ENCODE results near the gene BABAM2.
A peak's percentile ranks its signal among the peaks of the same experiment; 100 is the strongest.

The BABAM2 gene

GRCh38 chr2:28089486-28089885 is 199.0 kb downstream of the BABAM2 start:
- no peaks in the 10 kb centered on the region for H3K27me3 ChIP-seq (ENCODE audit: control insufficient read depth in 1 of 2, insufficient read depth in 2 of 2, low read length in 2 of 2)
- H3K9me3 ChIP-seq (ENCODE audit: control insufficient read depth in 2 of 2, low read length in 2 of 2), result no peaks in the 10 kb centered on the region
- H3K27ac ChIP-seq (ENCODE audit: low read length), result no peak overlapping the region
- no peak overlapping the region for H3K9ac ChIP-seq (ENCODE audit: low read length in 2 of 2)
- H3K4me3 ChIP-seq (ENCODE audit: low read length in 2 of 2), result no peak overlapping the region
- H3K4me1 ChIP-seq (ENCODE audit: control insufficient read depth, insufficient read depth, low read length), result no peaks in the 10 kb centered on the region
- no peaks in the 10 kb centered on the region for H3K36me3 ChIP-seq (ENCODE audit: control insufficient read depth in 2 of 2, insufficient read depth in 2 of 2, low read length in 2 of 2)

GRCh38 chr2:28093308-28093707 is 202.8 kb downstream of the BABAM2 start:
- Histone ChIP-seq H3K4me1 (ENCODE audit: control insufficient read depth, insufficient read depth, low read length) (no peaks in the 10 kb centered on the region), H3K9me3 (ENCODE audit: control insufficient read depth in 2 of 2, low read length in 2 of 2) (no peaks in the 10 kb centered on the region), H3K9ac (ENCODE audit: low read length in 2 of 2) (no peak overlapping the region), H3K36me3 (ENCODE audit: control insufficient read depth in 2 of 2, insufficient read depth in 2 of 2, low read length in 2 of 2) (no peaks in the 10 kb centered on the region), H3K27me3 (ENCODE audit: control insufficient read depth in 1 of 2, insufficient read depth in 2 of 2, low read length in 2 of 2) (no peaks in the 10 kb centered on the region), H3K4me3 (ENCODE audit: low read length in 2 of 2) (no peak overlapping the region), H3K27ac (ENCODE audit: low read length) (no peak overlapping the region)

DNA sequence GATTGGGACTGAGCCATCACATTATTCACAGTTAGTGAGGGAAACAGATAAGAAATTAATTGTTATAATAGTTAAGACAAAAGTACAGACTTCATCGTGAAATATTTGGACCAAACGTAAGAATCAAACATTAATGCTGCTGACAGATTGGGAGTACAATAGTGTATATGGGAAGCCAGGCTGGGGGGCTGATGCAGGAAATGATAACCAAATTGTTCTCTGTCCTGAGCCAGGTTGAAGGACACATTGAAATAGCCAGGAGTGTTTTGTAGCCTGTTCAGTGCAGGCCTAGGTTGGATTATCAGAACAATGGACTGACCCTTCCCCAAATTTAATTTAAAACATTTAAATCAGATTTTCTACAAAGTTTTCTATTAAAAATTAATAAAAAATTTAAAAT is 203.2 kb downstream of the BABAM2 start:
- H3K27me3 ChIP-seq (ENCODE audit: control insufficient read depth in 1 of 2, insufficient read depth in 2 of 2, low read length in 2 of 2), result no peaks in the 10 kb centered on the region
- H3K4me1 ChIP-seq (ENCODE audit: control insufficient read depth, insufficient read depth, low read length), result no peaks in the 10 kb centered on the region
- no peak overlapping the region for H3K27ac ChIP-seq (ENCODE audit: low read length)
- H3K36me3 ChIP-seq (ENCODE audit: control insufficient read depth in 2 of 2, insufficient read depth in 2 of 2, low read length in 2 of 2), result no peaks in the 10 kb centered on the region
- H3K4me3 ChIP-seq (ENCODE audit: low read length in 2 of 2), result no peak overlapping the region
- H3K9me3 ChIP-seq (ENCODE audit: control insufficient read depth in 2 of 2, low read length in 2 of 2), result no peaks in the 10 kb centered on the region
- no peak overlapping the region for H3K9ac ChIP-seq (ENCODE audit: low read length in 2 of 2)

DNA sequence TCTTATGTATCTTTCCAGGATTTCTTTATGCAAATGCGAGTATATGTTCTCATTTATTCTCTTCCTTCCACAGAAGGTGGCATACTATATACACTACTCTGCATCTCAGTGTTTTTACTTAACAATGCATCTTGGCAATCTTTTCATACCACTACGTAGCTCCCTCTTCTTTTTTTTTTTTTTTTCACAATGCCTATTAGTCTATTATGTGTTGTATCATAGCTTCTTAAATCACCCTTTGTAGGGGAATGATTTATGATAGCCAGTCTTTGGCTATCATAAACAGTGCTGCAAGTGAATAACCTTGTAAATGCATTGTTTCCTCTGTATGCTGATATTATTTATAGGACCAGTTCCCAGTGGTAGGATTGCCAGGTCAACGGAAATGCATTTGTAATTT is 204.2 kb downstream of the BABAM2 start:
- Histone ChIP-seq H3K4me3 (ENCODE audit: low read length in 2 of 2) (no peak overlapping the region), H3K9me3 (ENCODE audit: control insufficient read depth in 2 of 2, low read length in 2 of 2) (no peaks in the 10 kb centered on the region), H3K36me3 (ENCODE audit: control insufficient read depth in 2 of 2, insufficient read depth in 2 of 2, low read length in 2 of 2) (no peaks in the 10 kb centered on the region), H3K9ac (ENCODE audit: low read length in 2 of 2) (no peak overlapping the region), H3K27me3 (ENCODE audit: control insufficient read depth in 1 of 2, insufficient read depth in 2 of 2, low read length in 2 of 2) (no peaks in the 10 kb centered on the region), H3K4me1 (ENCODE audit: control insufficient read depth, insufficient read depth, low read length) (no peaks in the 10 kb centered on the region), H3K27ac (ENCODE audit: low read length) (no peak overlapping the region)

GRCh38 chr2:28095622-28096021 is 205.1 kb downstream of the BABAM2 start:
- no peaks in the 10 kb centered on the region for H3K4me1 ChIP-seq (ENCODE audit: control insufficient read depth, insufficient read depth, low read length)
- no peak overlapping the region for H3K4me3 ChIP-seq (ENCODE audit: low read length in 2 of 2)
- H3K36me3 ChIP-seq (ENCODE audit: control insufficient read depth in 2 of 2, insufficient read depth in 2 of 2, low read length in 2 of 2), result no peaks in the 10 kb centered on the region
- no peaks in the 10 kb centered on the region for H3K27me3 ChIP-seq (ENCODE audit: control insufficient read depth in 1 of 2, insufficient read depth in 2 of 2, low read length in 2 of 2)
- no peak overlapping the region for H3K27ac ChIP-seq (ENCODE audit: low read length)
- no peak overlapping the region for H3K9ac ChIP-seq (ENCODE audit: low read length in 2 of 2)
- no peaks in the 10 kb centered on the region for H3K9me3 ChIP-seq (ENCODE audit: control insufficient read depth in 2 of 2, low read length in 2 of 2)

GRCh38 chr2:28096421-28096820 is 205.9 kb downstream of the BABAM2 start:
- Histone ChIP-seq H3K4me3 (ENCODE audit: low read length in 2 of 2) (no peak overlapping the region), H3K9me3 (ENCODE audit: control insufficient read depth in 2 of 2, low read length in 2 of 2) (no peaks in the 10 kb centered on the region), H3K4me1 (ENCODE audit: control insufficient read depth, insufficient read depth, low read length) (no peaks in the 10 kb centered on the region)

DNA sequence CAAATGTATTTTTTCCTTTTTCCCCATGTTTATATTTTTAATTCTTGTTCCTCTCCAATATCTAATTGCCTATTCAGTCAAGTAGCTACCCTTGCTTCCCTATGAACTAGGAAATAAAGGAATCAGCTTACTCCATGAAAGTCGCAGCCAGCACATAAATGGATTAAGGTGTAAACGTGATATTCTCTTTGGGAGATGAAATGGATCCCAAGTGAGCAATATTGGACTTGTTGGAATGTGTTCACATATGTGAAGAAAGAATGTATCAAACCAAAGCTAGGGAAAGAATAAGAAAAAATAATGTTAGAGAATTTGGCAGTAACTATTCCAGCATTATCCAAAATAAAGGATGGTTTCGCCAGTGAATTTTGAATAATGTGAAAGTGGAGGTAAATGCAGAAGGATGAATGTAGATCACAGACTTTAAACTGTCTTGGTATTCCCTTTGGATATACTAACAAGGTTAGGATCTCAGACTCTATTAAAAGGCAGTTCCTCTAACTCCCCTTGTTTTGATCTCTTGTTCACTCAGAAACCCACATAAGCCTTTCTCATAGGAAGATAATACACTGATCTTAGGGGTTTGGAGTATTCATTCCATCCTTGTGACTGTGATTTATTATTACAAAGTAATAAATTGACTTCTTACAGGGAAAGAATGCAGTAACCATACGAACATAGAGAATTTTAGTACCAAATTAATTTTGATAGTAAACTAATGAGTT is 208.1 kb downstream of the BABAM2 start:
- no peak overlapping the region for H3K27ac ChIP-seq (ENCODE audit: low read length)
- H3K4me3 ChIP-seq (ENCODE audit: low read length in 2 of 2), result no peak overlapping the region
- H3K9ac ChIP-seq (ENCODE audit: low read length in 2 of 2), result no peak overlapping the region
- no peaks in the 10 kb centered on the region for H3K36me3 ChIP-seq (ENCODE audit: control insufficient read depth in 2 of 2, insufficient read depth in 2 of 2, low read length in 2 of 2)
- no peaks in the 10 kb centered on the region for H3K9me3 ChIP-seq (ENCODE audit: control insufficient read depth in 2 of 2, low read length in 2 of 2)
- no peaks in the 10 kb centered on the region for H3K4me1 ChIP-seq (ENCODE audit: control insufficient read depth, insufficient read depth, low read length)
- H3K27me3 ChIP-seq (ENCODE audit: control insufficient read depth in 1 of 2, insufficient read depth in 2 of 2, low read length in 2 of 2), result no peaks in the 10 kb centered on the region

More at GRCh38 chr2:28096421-28096820, 205.9 kb downstream of the BABAM2 start:
- no peak overlapping the region for H3K9ac ChIP-seq (ENCODE audit: low read length in 2 of 2)
- H3K36me3 ChIP-seq (ENCODE audit: control insufficient read depth in 2 of 2, insufficient read depth in 2 of 2, low read length in 2 of 2), result no peaks in the 10 kb centered on the region
- H3K27me3 ChIP-seq (ENCODE audit: control insufficient read depth in 1 of 2, insufficient read depth in 2 of 2, low read length in 2 of 2), result no peaks in the 10 kb centered on the region
- no peak overlapping the region for H3K27ac ChIP-seq (ENCODE audit: low read length)

- Histone ChIP-seq H3K27ac (ENCODE audit: low read length) (no peak overlapping the region), H3K9ac (ENCODE audit: low read length in 2 of 2) (no peak overlapping the region), H3K27me3 (ENCODE audit: control insufficient read depth in 1 of 2, insufficient read depth in 2 of 2, low read length in 2 of 2) (no peaks in the 10 kb centered on the region), H3K9me3 (ENCODE audit: control insufficient read depth in 2 of 2, low read length in 2 of 2) (no peaks in the 10 kb centered on the region), H3K4me3 (ENCODE audit: low read length in 2 of 2) (no peak overlapping the region), H3K36me3 (ENCODE audit: control insufficient read depth in 2 of 2, insufficient read depth in 2 of 2, low read length in 2 of 2) (no peaks in the 10 kb centered on the region), H3K4me1 (ENCODE audit: control insufficient read depth, insufficient read depth, low read length) (no peaks in the 10 kb centered on the region)
Observed at GRCh38 chr2:28101123-28101522, 210.6 kb downstream of the BABAM2 start.

DNA sequence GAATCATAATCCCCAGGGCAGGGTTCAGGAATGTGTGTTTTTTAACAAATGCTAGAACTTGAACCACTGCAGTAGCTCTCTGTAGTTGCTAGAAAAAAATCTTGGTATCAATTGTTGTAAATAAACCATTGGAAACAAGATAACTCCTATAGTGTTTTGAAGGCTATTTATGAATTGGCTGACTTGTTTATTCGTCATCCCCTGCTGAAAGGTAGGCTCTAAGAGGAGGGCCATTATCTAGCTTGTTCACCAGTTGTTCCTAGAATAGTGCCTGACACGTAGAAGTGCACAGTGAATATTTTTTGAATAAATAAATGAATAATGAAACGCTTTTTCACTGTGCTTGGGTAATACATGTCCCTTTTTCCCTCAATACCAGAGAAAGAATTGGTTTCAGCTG is 211.4 kb downstream of the BABAM2 start:
- Histone ChIP-seq H3K4me3 (ENCODE audit: low read length in 2 of 2) (no peak overlapping the region), H3K9me3 (ENCODE audit: control insufficient read depth in 2 of 2, low read length in 2 of 2) (no peaks in the 10 kb centered on the region), H3K9ac (ENCODE audit: low read length in 2 of 2) (no peak overlapping the region), H3K4me1 (ENCODE audit: control insufficient read depth, insufficient read depth, low read length) (no peaks in the 10 kb centered on the region), H3K27me3 (ENCODE audit: control insufficient read depth in 1 of 2, insufficient read depth in 2 of 2, low read length in 2 of 2) (no peaks in the 10 kb centered on the region), H3K36me3 (ENCODE audit: control insufficient read depth in 2 of 2, insufficient read depth in 2 of 2, low read length in 2 of 2) (no peaks in the 10 kb centered on the region), H3K27ac (ENCODE audit: low read length) (no peak overlapping the region)

DNA sequence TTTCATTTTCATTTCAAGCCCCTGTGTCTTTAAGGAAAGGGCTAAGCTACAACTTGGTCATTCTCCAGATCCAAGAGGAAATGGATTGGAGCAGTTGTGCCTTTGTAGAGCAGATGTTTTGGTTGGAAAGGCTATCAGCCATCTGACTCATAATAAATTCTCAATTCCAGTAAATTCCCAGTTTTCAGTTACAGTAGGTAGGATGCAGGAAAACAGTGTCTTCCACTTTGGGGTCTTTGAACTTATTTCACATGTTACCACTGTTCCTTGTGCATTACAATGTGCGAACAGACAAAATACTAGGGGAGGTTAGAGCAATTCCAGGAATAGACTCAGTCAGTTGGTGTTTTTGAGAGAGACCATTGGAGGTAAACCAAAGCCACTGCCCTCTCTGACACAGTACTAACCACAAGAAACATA is 211.9 kb downstream of the BABAM2 start:
- no peak overlapping the region for H3K27ac ChIP-seq (ENCODE audit: low read length)

GRCh38 chr2:28103611-28104010 is 213.1 kb downstream of the BABAM2 start:
- H3K9me3 ChIP-seq (ENCODE audit: control insufficient read depth in 2 of 2, low read length in 2 of 2), result no peaks in the 10 kb centered on the region
- no peak overlapping the region for H3K9ac ChIP-seq (ENCODE audit: low read length in 2 of 2)
- H3K4me3 ChIP-seq (ENCODE audit: low read length in 2 of 2), result no peak overlapping the region
- H3K27me3 ChIP-seq (ENCODE audit: control insufficient read depth in 1 of 2, insufficient read depth in 2 of 2, low read length in 2 of 2), result no peaks in the 10 kb centered on the region
- no peaks in the 10 kb centered on the region for H3K36me3 ChIP-seq (ENCODE audit: control insufficient read depth in 2 of 2, insufficient read depth in 2 of 2, low read length in 2 of 2)
- H3K4me1 ChIP-seq (ENCODE audit: control insufficient read depth, insufficient read depth, low read length), result no peaks in the 10 kb centered on the region
- peak overlapping the region; percentile 8 for H3K27ac ChIP-seq (ENCODE audit: low read length)

More for the DNA sequence above, 211.9 kb downstream of the BABAM2 start:
- Histone ChIP-seq H3K4me3 (ENCODE audit: low read length in 2 of 2) (no peak overlapping the region), H3K27me3 (ENCODE audit: control insufficient read depth in 1 of 2, insufficient read depth in 2 of 2, low read length in 2 of 2) (no peaks in the 10 kb centered on the region), H3K4me1 (ENCODE audit: control insufficient read depth, insufficient read depth, low read length) (no peaks in the 10 kb centered on the region), H3K36me3 (ENCODE audit: control insufficient read depth in 2 of 2, insufficient read depth in 2 of 2, low read length in 2 of 2) (no peaks in the 10 kb centered on the region), H3K9me3 (ENCODE audit: control insufficient read depth in 2 of 2, low read length in 2 of 2) (no peaks in the 10 kb centered on the region), H3K9ac (ENCODE audit: low read length in 2 of 2) (no peak overlapping the region)
